GM18907 (cell line): Measurements from ENCODE around the gene NAT8L.

Experiments used
- ATAC-seq: cut with Tn5 transposase; IDR thresholded peaks from one replicate; pipeline ENCODE4 v1.9.1; 2021; ENCODE audit warnings: mild to moderate bottlenecking, moderate library complexity; ENCODE audit not compliant: unreplicated experiment

Gene NAT8L

GRCh38 chr4:2073808-2074481 lies 14.8 kb downstream of the NAT8L start:
- no peak for ATAC-seq

GRCh38 chr4:2074588-2074987 lies 15.5 kb downstream of the NAT8L start:
- ATAC-seq: no peak

GRCh38 chr4:2075171-2075986 lies 16.3 kb downstream of the NAT8L start:
- no peak for ATAC-seq

- ATAC-seq: no peak
Observed at GRCh38 chr4:2075987-2076907, 17.1 kb downstream of the NAT8L start.

DNA sequence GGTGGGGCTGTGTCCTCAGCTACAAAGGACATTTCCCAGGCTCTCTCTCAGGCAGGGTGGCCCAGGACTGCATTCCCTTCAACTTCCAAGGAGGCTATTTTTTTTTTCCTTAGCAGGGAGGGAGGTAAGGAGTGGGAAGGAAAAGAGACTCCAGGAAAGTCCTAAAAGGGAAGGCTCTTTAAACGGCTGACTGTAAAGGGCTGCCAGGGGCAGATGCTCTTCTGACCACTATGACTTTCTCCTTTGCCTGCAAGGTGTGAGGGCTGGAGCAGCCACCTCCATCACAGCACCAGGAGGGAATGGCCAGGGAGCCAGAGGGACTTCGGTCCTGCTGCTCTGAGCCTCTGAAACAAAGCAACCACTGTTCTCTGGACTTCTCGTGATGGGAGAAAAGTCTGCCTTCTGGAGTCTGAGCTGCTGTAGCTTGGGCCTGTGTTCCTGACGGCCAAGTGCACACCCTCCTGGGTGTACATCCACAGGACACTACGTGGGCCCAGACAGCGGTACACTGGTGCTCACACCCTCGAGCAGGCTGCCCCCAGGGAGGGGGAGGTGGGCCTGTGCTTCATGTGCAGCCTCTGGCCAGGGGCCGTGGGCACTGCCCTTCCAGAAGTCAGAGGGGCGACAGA lies 17.9 kb downstream of the NAT8L start:
- no peak for ATAC-seq

GRCh38 chr4:2077537-2078460 lies 18.7 kb downstream of the NAT8L start:
- ATAC-seq: no peak

DNA sequence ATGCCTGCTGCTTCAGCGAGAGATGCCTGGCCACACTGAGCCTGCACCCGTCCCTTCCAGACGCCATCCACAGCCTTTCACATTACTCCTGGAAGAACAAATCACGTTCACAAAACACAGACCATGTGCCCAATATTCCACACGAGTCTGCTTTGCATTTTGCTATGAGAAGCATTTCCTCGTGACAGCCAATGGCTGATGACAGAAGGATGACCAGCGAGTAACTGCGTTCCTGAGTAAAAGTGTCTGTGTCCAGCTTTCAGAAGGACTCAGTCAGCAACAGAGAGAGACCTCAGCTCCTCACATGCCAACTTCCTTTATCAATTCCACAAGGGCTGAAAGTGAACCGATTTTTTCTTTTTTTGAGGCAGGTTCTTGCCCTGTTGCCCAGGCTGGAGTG lies 19.5 kb downstream of the NAT8L start:
- no peak for ATAC-seq

DNA sequence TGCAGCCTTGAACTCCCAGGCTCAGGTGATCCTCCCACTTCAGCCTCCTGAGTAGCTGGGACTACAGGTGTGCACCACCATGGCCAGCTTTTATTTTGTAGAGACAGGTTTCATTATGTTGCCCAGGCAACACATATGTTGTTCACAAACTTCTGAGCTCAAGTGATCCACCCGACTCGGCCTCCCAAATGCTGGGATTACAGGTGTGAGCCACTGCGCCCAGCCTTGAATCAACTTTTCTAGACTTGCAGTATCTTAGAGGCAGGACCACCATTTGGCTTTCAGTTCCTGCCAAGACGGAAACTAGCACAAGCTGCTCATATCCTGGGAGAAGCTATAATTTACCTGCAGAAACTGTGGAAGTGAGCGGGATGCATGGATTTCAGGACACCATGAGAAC lies 19.9 kb downstream of the NAT8L start:
- ATAC-seq: no peak

GRCh38 chr4:2079926-2080325 lies 20.8 kb downstream of the NAT8L start:
- no peak for ATAC-seq

GRCh38 chr4:2080429-2081300 lies 21.5 kb downstream of the NAT8L start:
- ATAC-seq: no peak

DNA sequence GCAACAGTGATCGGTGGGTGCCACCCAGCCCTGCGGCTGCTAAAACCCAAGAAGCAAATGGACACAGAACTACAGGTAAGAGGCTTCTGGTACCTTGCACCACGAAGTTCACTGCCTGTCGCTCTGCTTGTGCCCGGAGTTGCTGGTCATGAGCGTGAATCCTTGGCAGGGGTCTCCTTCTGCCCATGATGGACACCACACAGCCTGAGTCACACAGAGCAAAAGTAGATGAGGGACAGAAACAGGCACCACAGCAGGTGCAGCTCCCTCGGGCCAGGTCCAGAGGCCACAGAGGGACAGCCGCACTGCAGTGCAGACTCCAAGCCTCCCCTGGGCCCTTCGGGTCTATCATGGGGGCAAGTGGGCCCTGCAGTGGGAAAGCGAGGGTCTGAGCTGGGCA lies 22.4 kb downstream of the NAT8L start:
- ATAC-seq: no peak

- no peak for ATAC-seq
Observed at GRCh38 chr4:2082118-2082517, 23.0 kb downstream of the NAT8L start.

- ATAC-seq: no peak
Observed at GRCh38 chr4:2082627-2083026, 23.5 kb downstream of the NAT8L start.

GRCh38 chr4:2083116-2083825 lies 24.1 kb downstream of the NAT8L start:
- ATAC-seq: no peak

DNA sequence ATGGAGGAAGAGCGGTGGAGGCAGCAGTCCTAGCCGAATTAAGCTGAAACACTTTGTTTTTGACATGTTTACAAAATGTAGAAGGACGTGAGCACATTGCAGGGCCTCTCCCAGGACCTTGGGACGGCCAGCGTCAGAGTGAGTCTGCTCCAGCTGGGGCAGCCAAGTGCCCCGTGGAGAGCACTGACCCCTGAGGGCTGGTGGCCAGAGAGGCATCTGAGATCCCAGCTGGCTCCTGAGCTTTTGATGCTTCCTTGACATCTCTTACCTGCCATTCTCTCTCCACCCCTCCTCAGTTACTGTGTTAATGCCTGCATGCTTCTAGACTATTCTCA lies 24.7 kb downstream of the NAT8L start:
- ATAC-seq: no peak

DNA sequence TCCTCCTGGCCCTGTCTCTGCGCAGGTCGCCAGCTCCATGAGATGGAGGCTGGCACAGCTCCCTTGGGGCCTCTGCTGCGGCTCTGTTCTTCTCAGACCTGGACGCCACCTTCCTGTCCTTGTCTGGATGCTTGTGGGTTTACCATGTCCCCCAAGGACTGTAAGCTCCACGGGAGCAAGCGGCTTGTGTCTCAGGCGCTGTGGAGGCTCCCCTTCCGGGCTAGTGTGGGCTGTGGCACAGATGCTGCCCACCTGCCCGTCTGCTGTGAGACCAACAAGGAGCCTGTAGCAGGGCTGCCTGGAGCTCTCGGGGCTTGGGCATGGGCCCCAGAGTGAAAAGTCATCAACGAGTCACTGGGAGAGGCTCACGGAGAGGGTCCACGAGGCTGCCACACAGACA lies 25.2 kb downstream of the NAT8L start:
- ATAC-seq: no peak

GRCh38 chr4:2085496-2085901 lies 26.4 kb downstream of the NAT8L start:
- ATAC-seq: no peak

DNA sequence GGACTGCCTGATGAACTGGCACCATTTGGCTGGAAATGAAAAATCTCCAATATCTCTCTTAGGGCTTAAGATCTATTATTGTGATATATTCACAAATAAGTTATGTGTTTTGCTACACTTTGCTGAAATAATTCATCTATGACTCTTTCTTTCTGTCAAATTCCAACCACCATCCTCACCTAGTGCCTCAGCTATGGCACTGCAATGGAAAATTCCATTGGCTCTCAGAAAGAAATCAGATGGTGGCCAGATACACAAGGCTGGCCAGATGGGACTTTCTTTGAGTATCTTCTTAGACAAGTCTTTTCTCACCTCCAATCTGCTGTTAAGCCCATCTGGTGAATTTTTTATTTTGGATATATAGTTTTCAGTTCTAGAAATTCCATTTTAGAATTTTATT lies 28.0 kb downstream of the NAT8L start:
- no peak for ATAC-seq
